Measurements from ENCODE around the gene AOC2. TPM values are rescaled to one million over a fixed set of nuclear protein-coding genes. Genes with fewer than 3 reads are reported as not detected.

The AOC2 gene
- total RNA-seq, 1 experiment from 2014 or later = 7.1 TPM

DNA sequence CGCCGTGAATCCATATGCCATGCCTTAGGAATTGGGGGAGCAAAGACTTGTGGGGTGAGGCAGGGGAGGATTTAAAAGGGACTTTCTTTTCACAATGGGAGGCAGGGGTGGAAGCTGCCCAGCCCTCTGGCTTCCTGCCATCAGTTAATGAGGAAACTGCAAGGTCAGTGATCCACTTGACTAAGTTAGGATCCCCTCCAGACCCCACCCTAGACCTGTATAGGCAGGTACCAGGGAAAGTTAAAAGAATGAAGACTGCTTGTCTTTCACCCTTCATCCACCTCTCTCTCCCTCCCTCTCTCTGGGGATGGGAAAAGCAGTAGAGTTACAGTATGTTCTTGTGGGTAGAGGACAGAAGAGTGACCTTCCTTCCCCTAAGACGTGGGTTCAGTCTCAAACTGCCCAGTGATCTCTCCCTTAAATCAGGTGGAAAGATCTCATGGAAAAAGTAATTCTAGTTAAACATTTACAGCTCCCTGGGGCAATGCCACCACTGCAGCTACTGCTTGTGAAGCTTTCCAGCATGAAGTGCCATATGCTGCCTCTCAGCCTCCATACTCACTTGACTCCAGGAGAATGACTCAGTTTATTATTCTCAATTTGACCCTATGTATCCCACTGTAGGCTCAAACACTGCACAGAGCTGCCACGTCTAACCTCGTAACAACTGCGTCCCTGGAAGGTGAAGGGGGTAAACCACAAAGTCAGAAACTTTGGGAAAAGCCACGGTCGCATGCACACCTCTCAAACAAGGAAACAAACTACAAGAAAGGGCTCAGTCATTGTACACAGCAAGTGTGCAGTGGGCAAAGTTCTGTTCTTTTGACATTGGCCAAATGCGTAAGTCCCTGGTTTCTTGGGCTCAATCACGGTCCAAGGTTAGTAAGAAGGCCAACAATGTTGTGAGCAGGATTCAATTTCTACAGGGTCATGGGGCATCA, 47.0 kb upstream of the AOC2 start:
- no peaks in the 10 kb centered on the region for H4K20me1 ChIP-seq (ENCODE audit: control insufficient read depth, insufficient read depth, insufficient read length)
- H3K14ac ChIP-seq (ENCODE audit: insufficient read depth, low read length) = no peak overlapping the region
- Mint-ChIP-seq H3K36me3 (ENCODE audit: insufficient read depth in 1 of 3, low read depth in 3 of 3) (peaks cover 5 to 24% (median 20%) of the 10 kb centered on the region in 3 experiments; a peak in 6 of 7 replicates), H3K27ac (peak overlapping the region in 1 of 3 experiments; percentile 75; a peak in 2 of 7 replicates), H3K9me3 (peaks cover 5 to 8% of the 10 kb centered on the region in 2 experiments), H3K4me1 (peaks cover 6 to 7% of the 10 kb centered on the region in 2 experiments), H3K4me3 (peak overlapping the region; percentile 92), H3K27me3 (ENCODE audit: low read depth) (peaks cover 27% of the 10 kb centered on the region)
- peak overlapping the region; percentile 86 for H3K9ac ChIP-seq (ENCODE audit: extremely low read depth, insufficient read length, low read length)
- no peak overlapping the region for H2BK15ac ChIP-seq (ENCODE audit: low read depth, low read length)
- H3K27me3 ChIP-seq (ENCODE audit: insufficient read depth, low read length) = no peaks in the 10 kb centered on the region
- H3K18ac ChIP-seq (ENCODE audit: insufficient read length, low read depth, low read length) = no peak overlapping the region
- no peaks in the 10 kb centered on the region for H3K9me3 ChIP-seq (ENCODE audit: control insufficient read depth, low read depth, low read length)
- H3K27ac ChIP-seq (ENCODE audit: insufficient read length, low read depth, low read length) = no peak overlapping the region
- H3K4me2 ChIP-seq (ENCODE audit: insufficient read depth, insufficient read length, low read length) = peak overlapping the region; percentile 70
- no peak for TF ChIP-seq CTCF (conservative IDR thresholded peaks at IDR 0.05)
- no peak overlapping the region for H3K4ac ChIP-seq (ENCODE audit: low read depth, low read length)
- no peak overlapping the region for H2AFZ ChIP-seq (ENCODE audit: low read length)
- no peak overlapping the region for H4K91ac ChIP-seq (ENCODE audit: insufficient read length, low read depth, low read length)
- H3K79me2 ChIP-seq (ENCODE audit: insufficient read depth, low read length) = no peaks in the 10 kb centered on the region
- H4K8ac ChIP-seq (replicated peaks; ENCODE audit: insufficient read length, low read depth, low read length) = no peak overlapping the region
- H3K4me1 ChIP-seq (ENCODE audit: insufficient read depth, low read length) = no peaks in the 10 kb centered on the region; the same call in 1 of the 2 replicates
- no peak overlapping the region for H3K23ac ChIP-seq (ENCODE audit: insufficient read length, low read depth, low read length)
- no peak overlapping the region for H3T11ph ChIP-seq (ENCODE audit: low read length)
- no peak overlapping the region for H2AK5ac ChIP-seq (ENCODE audit: insufficient read length, low read length)
- no peak overlapping the region for H2BK20ac ChIP-seq (ENCODE audit: low read depth, low read length, poor library complexity, severe bottlenecking)
- WGBS (ENCODE audit: extremely low coverage, insufficient read length, low lambda C conversion rate) = no CpG with 5 or more reads among the region's 10 CpGs
- no peak overlapping the region for H2BK5ac ChIP-seq (ENCODE audit: insufficient read length, low read length)
- DNase-seq = no peak
- no peak overlapping the region for H2BK120ac ChIP-seq (ENCODE audit: low read depth, low read length, poor library complexity, severe bottlenecking)
- no peak overlapping the region for H2BK12ac ChIP-seq (ENCODE audit: insufficient read length, low read depth, low read length)
- H3K56ac ChIP-seq (ENCODE audit: insufficient read length, low read depth, low read length) = no peak overlapping the region
- H3K23me2 ChIP-seq (ENCODE audit: insufficient read length, low read depth, low read length, poor library complexity, severe bottlenecking) = no peaks in the 10 kb centered on the region
- no peak overlapping the region for H4K5ac ChIP-seq (ENCODE audit: insufficient read length, low read depth, low read length)
- no peaks in the 10 kb centered on the region for H3K79me1 ChIP-seq (ENCODE audit: insufficient read depth, low read depth, low read length, poor library complexity, severe bottlenecking)

Measured in H9 (cell line).